Vagina (tissue), 2 donors: ENCODE data around the gene SLC2A9.

Source experiments
- CTCF ChIP-seq, 3 experiments: fragments of 450-650 bp in 2 of 3; fragments of 200-600 bp in 1 of 3; sonication (generic) in 1 of 3; IDR thresholded peaks; one replicate each; pipeline ENCODE4 v1.5.1; 2017 to 2019; ENCODE audit warnings: antibody characterized with exemption in 3 of 3, mild to moderate bottlenecking in 2 of 3, moderate library complexity in 2 of 3
- POLR2A ChIP-seq, 2 donors: fragments of 450-650 bp; IDR thresholded peaks; one replicate each; pipeline ENCODE4 v1.6.1; 2017; ENCODE audit warnings: antibody characterized with exemption in 2 of 2, mild to moderate bottlenecking in 2 of 2, moderate library complexity in 2 of 2
- POLR2AphosphoS5 ChIP-seq, 2 donors: sonication (generic); formaldehyde crosslinking; IDR thresholded peaks; one replicate each; pipeline ENCODE4 v1.9.0; 2017; ENCODE audit warnings: antibody characterized with exemption in 2 of 2, mild to moderate bottlenecking in 2 of 2, low read depth in 1 of 2; ENCODE audit not compliant: insufficient read depth in 1 of 2

- TF ChIP-seq CTCF (IDR thresholded peaks at IDR 0.05) = no peak
- TF ChIP-seq POLR2AphosphoS5 (IDR thresholded peaks at IDR 0.05; ENCODE audit: insufficient read depth in 1 of 2, low read depth in 1 of 2) = no peak
- TF ChIP-seq POLR2A (IDR thresholded peaks at IDR 0.05) = no peak
These were observed 88.5 kb downstream of the SLC2A9 start for GRCh38 chr4:9932771-9933170.
